ENCODE measurements around the gene KLK12. TPM values are rescaled to one million over a fixed set of nuclear protein-coding genes. Genes with fewer than 3 reads are reported as not detected.

Gene KLK12
- total and polyA plus RNA-seq, 2 donors (not counting 1 experiment from before 2014, with no cell fraction given), result not detected

- H3K79me2 ChIP-seq (ENCODE audit: control insufficient read depth, insufficient read depth, low read length), result no peaks in the 10 kb centered on the region
- peaks cover 29% of the 10 kb centered on the region for H3K27me3 Mint-ChIP-seq
- H3K27me3 ChIP-seq (replicated peaks in 1 of 4; ENCODE audit: control extremely low read depth in 1 of 4, control insufficient read depth in 3 of 4, insufficient read depth in 4 of 4, low read length in 3 of 4), result no peaks in the 10 kb centered on the region
- H3K4me1 Mint-ChIP-seq, result no peaks in the 10 kb centered on the region
- no peak overlapping the region for H3K27ac ChIP-seq (ENCODE audit: low read length in 2 of 2)
- H3K9ac ChIP-seq (ENCODE audit: low read length), result no peak overlapping the region
- no peak overlapping the region for H3K27ac Mint-ChIP-seq
- H3K4me2 ChIP-seq (replicated peaks; ENCODE audit: low read depth, low read length, poor library complexity, severe bottlenecking), result no peak overlapping the region
- H3K4me1 ChIP-seq (ENCODE audit: control insufficient read depth in 2 of 2, insufficient read depth in 2 of 2, low read length in 2 of 2), result no peaks in the 10 kb centered on the region
- intact Hi-C loops (cut with micrococcal nuclease), result no loop called here
- WGBS (ENCODE audit: insufficient coverage), result 88% methylated on average over 1 of the region's 6 CpGs
- H2AFZ ChIP-seq (ENCODE audit: insufficient read depth, low read depth, low read length, poor library complexity, severe bottlenecking), result no peak overlapping the region
- CTCF ChIA-PET, result no interaction called here
- no peaks in the 10 kb centered on the region for H3K36me3 ChIP-seq (replicated peaks in 1 of 2; ENCODE audit: control extremely low read depth in 1 of 2, control insufficient read depth in 1 of 2, extremely low read depth in 1 of 2, insufficient read depth in 2 of 2, low read length in 1 of 2)
- no peak overlapping the region for H3K4me3 Mint-ChIP-seq
- DNase-seq, result no peak
- H4K20me1 ChIP-seq (ENCODE audit: control insufficient read depth, insufficient read depth, low read length, poor library complexity, severe bottlenecking), result no peaks in the 10 kb centered on the region
- H3K9me3 Mint-ChIP-seq (ENCODE audit: insufficient read depth), result no peaks in the 10 kb centered on the region
- no peak overlapping the region for H3K4me3 ChIP-seq (ENCODE audit: control extremely low read depth in 1 of 5, extremely low read depth in 1 of 5, insufficient read depth in 1 of 5, low read depth in 2 of 5, low read length in 4 of 5)
- TF ChIP-seq EZH2 (IDR thresholded peaks at IDR 0.05; ENCODE audit: borderline replicate concordance, insufficient read depth, low read depth, low read length, poor library complexity, severe bottlenecking) (no peak), CTCF (IDR thresholded peaks at IDR 0.05) (no peak)
- peaks cover 0 to 2% (median 0%) of the 10 kb centered on the region in 3 donors for H3K9me3 ChIP-seq (ENCODE audit: control extremely low read depth in 1 of 3, control insufficient read depth in 2 of 3, insufficient read depth in 1 of 3, low read length in 2 of 3)
- POLR2A ChIA-PET, result no interaction called here
- no peak for ATAC-seq (ENCODE audit: low read depth)
These were observed 9.4 kb downstream of the KLK12 start for GRCh38 chr19:51025401-51025800.

- Histone ChIP-seq H3K4me3 (ENCODE audit: control extremely low read depth in 1 of 5, extremely low read depth in 1 of 5, insufficient read depth in 1 of 5, low read depth in 2 of 5, low read length in 4 of 5) (no peak overlapping the region), H3K9ac (ENCODE audit: low read length) (no peak overlapping the region), H3K9me3 (ENCODE audit: control extremely low read depth in 1 of 3, control insufficient read depth in 2 of 3, insufficient read depth in 1 of 3, low read length in 2 of 3) (peaks cover 0 to 2% (median 0%) of the 10 kb centered on the region in 3 donors), H3K36me3 (replicated peaks in 1 of 2; ENCODE audit: control extremely low read depth in 1 of 2, control insufficient read depth in 1 of 2, extremely low read depth in 1 of 2, insufficient read depth in 2 of 2, low read length in 1 of 2) (no peaks in the 10 kb centered on the region), H2AFZ (ENCODE audit: insufficient read depth, low read depth, low read length, poor library complexity, severe bottlenecking) (no peak overlapping the region), H3K4me2 (replicated peaks; ENCODE audit: low read depth, low read length, poor library complexity, severe bottlenecking) (no peak overlapping the region), H3K4me1 (ENCODE audit: control insufficient read depth in 2 of 2, insufficient read depth in 2 of 2, low read length in 2 of 2) (no peaks in the 10 kb centered on the region), H3K27ac (ENCODE audit: low read length in 2 of 2) (no peak overlapping the region), H4K20me1 (ENCODE audit: control insufficient read depth, insufficient read depth, low read length, poor library complexity, severe bottlenecking) (no peaks in the 10 kb centered on the region), H3K27me3 (replicated peaks in 1 of 4; ENCODE audit: control extremely low read depth in 1 of 4, control insufficient read depth in 3 of 4, insufficient read depth in 4 of 4, low read length in 3 of 4) (peaks cover 0 to 3% (median under 1%) of the 10 kb centered on the region in 4 experiments), H3K79me2 (ENCODE audit: control insufficient read depth, insufficient read depth, low read length) (no peaks in the 10 kb centered on the region)
- POLR2A ChIA-PET, result no interaction called here
- DNase-seq (no peak), ATAC-seq (ENCODE audit: low read depth) (no peak)
- intact Hi-C loops (cut with micrococcal nuclease), result loop anchor here (5.0 kb wide), 1 partner anchor 637 kb away; no protein-coding TSS in a partner anchor
- no peaks in the 10 kb centered on the region for H3K9me3 Mint-ChIP-seq (ENCODE audit: insufficient read depth)
- CTCF ChIA-PET, result no interaction called here
- no peak overlapping the region for H3K4me3 Mint-ChIP-seq
- no peak for TF ChIP-seq CTCF (IDR thresholded peaks at IDR 0.05)
- no peak for TF ChIP-seq EZH2 (IDR thresholded peaks at IDR 0.05; ENCODE audit: borderline replicate concordance, insufficient read depth, low read depth, low read length, poor library complexity, severe bottlenecking)
- WGBS (ENCODE audit: insufficient coverage), result 90% methylated on average over 2 of the region's 5 CpGs
- H3K27ac Mint-ChIP-seq, result no peak overlapping the region
- peaks cover 34% of the 10 kb centered on the region for H3K27me3 Mint-ChIP-seq
- peaks cover under 1% of the 10 kb centered on the region for H3K4me1 Mint-ChIP-seq
These were observed 9.9 kb downstream of the KLK12 start for GRCh38 chr19:51024924-51025323.
